Left ventricle myocardium inferior (tissue), 1 donor: ENCODE data around the gene ZNF423. TPM values are rescaled to one million over a fixed set of nuclear protein-coding genes. Genes with fewer than 3 reads are reported as not detected.

Experiments
- DNase-seq: peaks from one replicate; pipeline ENCODE4 v3.0.0-alpha.2; 2020
- H3K27ac ChIP-seq: fragments of 200-600 bp; replicated peaks from 2 replicates; pipeline ENCODE4 v1.8.0; 2021
- H3K27me3 ChIP-seq: fragments of 200-600 bp; 2 replicates; pipeline ENCODE4 v1.8.0; 2021; ENCODE audit warnings: low read depth
- H3K36me3 ChIP-seq: fragments of 200-600 bp; 2 replicates; pipeline ENCODE4 v1.8.0; 2021
- H3K4me1 ChIP-seq: fragments of 200-600 bp; 2 replicates; pipeline ENCODE4 v1.8.0; 2021
- H3K4me3 ChIP-seq: fragments of 200-600 bp; 2 replicates; pipeline ENCODE4 v1.8.0; 2021; ENCODE audit warnings: mild to moderate bottlenecking, moderate library complexity
- H3K9me3 ChIP-seq: fragments of 200-600 bp; replicated peaks from 2 replicates; pipeline ENCODE4 v1.8.0; 2021
- CTCF ChIP-seq: fragments of 200-600 bp; IDR thresholded peaks from 2 replicates; pipeline ENCODE4 v1.8.0; 2021; ENCODE audit warnings: antibody characterized with exemption, mild to moderate bottlenecking, borderline replicate concordance
- intact Hi-C: fragments of 100-400 bp; cut with micrococcal nuclease; formaldehyde crosslinking; loops from one replicate; pipeline ENCODE4 v1.11.0; 2022
- total RNA-seq: library from RNA; stranded (reverse); fragmentation: NEBNext Ultra II Directional; extraction: Animal tissue kit (Norgen Biotek cat#: 25700); gene quantifications from one replicate; pipeline ENCODE4 v1.2.1, GENCODE V29; 2021
- donor health status: DM: no; HTN: yes; CAD: no; lungs with severe emphysema.

Gene ZNF423
- total RNA-seq, 1 donor from 2014 or later, result 8.6 TPM

- Histone ChIP-seq H3K4me1 (peaks cover 5% of the 10 kb centered on the region), H3K27ac (no peak overlapping the region), H3K27me3 (peaks cover 9% of the 10 kb centered on the region), H3K4me3 (no peak overlapping the region), H3K9me3 (no peaks in the 10 kb centered on the region), H3K36me3 (no peaks in the 10 kb centered on the region)
- intact Hi-C loops, result no loop called here
- TF ChIP-seq CTCF, result no peak
- no peak for DNase-seq
These were observed 323.7 kb downstream of the ZNF423 start for GRCh38 chr16:49531931-49532840.

GRCh38 chr16:49531425-49531824 lies 324.5 kb downstream of the ZNF423 start:
- H3K27me3 ChIP-seq, result peaks cover 15% of the 10 kb centered on the region
- peaks cover 5% of the 10 kb centered on the region for H3K4me1 ChIP-seq
- no peak overlapping the region for H3K27ac ChIP-seq
- DNase-seq, result no peak
- no peaks in the 10 kb centered on the region for H3K9me3 ChIP-seq
- H3K4me3 ChIP-seq, result no peak overlapping the region
- no peaks in the 10 kb centered on the region for H3K36me3 ChIP-seq
- TF ChIP-seq CTCF, result no peak
- intact Hi-C loops, result no loop called here

GRCh38 chr16:49530427-49530970 lies 325.4 kb downstream of the ZNF423 start:
- Histone ChIP-seq H3K27ac (no peak overlapping the region), H3K27me3 (peaks cover 15% of the 10 kb centered on the region), H3K9me3 (no peaks in the 10 kb centered on the region), H3K4me1 (peaks cover 5% of the 10 kb centered on the region), H3K4me3 (no peak overlapping the region), H3K36me3 (no peaks in the 10 kb centered on the region)
- intact Hi-C loops, result no loop called here
- TF ChIP-seq CTCF, result no peak
- no peak for DNase-seq

GRCh38 chr16:49529411-49530045 lies 326.4 kb downstream of the ZNF423 start:
- intact Hi-C loops, result no loop called here
- DNase-seq, result no peak
- Histone ChIP-seq H3K9me3 (no peaks in the 10 kb centered on the region), H3K4me3 (no peak overlapping the region), H3K4me1 (peaks cover 10% of the 10 kb centered on the region), H3K27me3 (peaks cover 16% of the 10 kb centered on the region), H3K36me3 (no peaks in the 10 kb centered on the region), H3K27ac (no peak overlapping the region)
- no peak for TF ChIP-seq CTCF

- H3K27ac ChIP-seq, result peak overlapping the region; percentile 12
- peaks cover 22% of the 10 kb centered on the region for H3K27me3 ChIP-seq
- TF ChIP-seq CTCF, result no peak
These were observed 327.0 kb downstream of the ZNF423 start for GRCh38 chr16:49528866-49529288.

More at GRCh38 chr16:49528866-49529288, 327.0 kb downstream of the ZNF423 start:
- Histone ChIP-seq H3K9me3 (no peaks in the 10 kb centered on the region), H3K36me3 (no peaks in the 10 kb centered on the region), H3K4me1 (peaks cover 11% of the 10 kb centered on the region), H3K4me3 (peak overlapping the region; percentile 57)
- intact Hi-C loops, result no loop called here
- DNase-seq, result no peak
